Brain microvascular endothelial cell (primary cell): ENCODE data around the gene FLT1.

Source experiments
- DNase-seq: peaks from one replicate; pipeline ENCODE4 v3.0.0-alpha.2; 2020
- H3K27ac ChIP-seq: fragments of 250-450 bp; sonication (Bioruptor Pico); 2 replicates; pipeline ENCODE4 v1.5.1; 2020; ENCODE audit warnings: mild to moderate bottlenecking, moderate library complexity
- H3K27me3 ChIP-seq: fragments of 250-450 bp; sonication (Bioruptor Pico); replicated peaks from 2 replicates; pipeline ENCODE4 v1.5.1; 2020; ENCODE audit warnings: mild to moderate bottlenecking
- H3K36me3 ChIP-seq: fragments of 250-450 bp; sonication (Bioruptor Pico); replicated peaks from 2 replicates; pipeline ENCODE4 v1.5.1; 2020; ENCODE audit warnings: mild to moderate bottlenecking
- H3K4me3 ChIP-seq: 2 replicates; pipeline ENCODE4 v1.5.1; 2011; ENCODE audit warnings: low read depth, mild to moderate bottlenecking, control low read depth, low read length, moderate library complexity
- in situ Hi-C: cut with HindIII; loops from 2 replicates; pipeline ENCODE4 v1.10.0; 2017; ENCODE audit warnings: low sequenced_read_pairs, low pct_ligation_motif_present
- TF ChIP-seq, protein P1 (sequence below): IDR thresholded peaks from 2 replicates; pipeline ENCODE4 v1.5.1; 2011; ENCODE audit warnings: low read depth, mild to moderate bottlenecking, moderate library complexity, low read length, control low read depth, inconsistent platforms; ENCODE audit errors: missing control alignments

The FLT1 gene

DNA sequence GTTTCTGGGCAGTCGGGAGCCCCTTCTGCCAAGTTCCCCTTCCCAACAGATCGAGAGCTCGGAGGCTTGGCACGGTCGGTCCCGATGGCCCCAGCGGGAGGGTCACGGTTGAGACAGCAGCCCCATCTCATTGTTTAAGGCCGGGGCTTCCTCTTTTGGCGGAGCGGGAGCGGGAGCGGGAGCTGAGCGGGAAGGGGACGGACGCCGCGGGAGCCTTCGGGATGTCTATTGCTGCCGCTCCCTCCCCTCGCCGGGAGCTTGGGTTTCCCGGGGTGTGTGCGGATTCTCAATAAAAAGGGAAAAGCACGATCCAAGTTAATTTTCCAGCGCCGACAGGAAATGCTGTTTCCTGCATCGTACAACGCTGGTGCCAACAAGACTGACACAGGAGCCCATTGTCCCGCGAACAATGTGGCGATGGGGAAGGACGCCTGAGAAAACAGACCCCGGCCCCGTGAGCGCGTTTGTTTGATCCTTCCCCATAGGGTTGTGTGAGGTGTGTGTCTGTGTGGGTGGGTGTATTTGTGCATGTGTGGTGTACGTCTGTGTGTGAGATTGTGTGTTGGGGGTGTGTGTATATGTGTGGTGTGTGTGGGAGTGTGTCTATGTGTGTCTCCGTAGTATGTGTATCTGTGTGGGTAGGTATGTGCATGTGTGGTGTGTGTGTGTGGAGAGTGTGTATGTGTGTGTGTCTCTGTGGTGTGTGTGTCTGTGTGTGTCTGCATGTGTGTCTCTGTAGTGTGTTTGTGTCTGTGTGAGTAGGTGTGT is 36.3 kb upstream of the FLT1 start:
- in situ Hi-C loops, result no loop called here

DNA sequence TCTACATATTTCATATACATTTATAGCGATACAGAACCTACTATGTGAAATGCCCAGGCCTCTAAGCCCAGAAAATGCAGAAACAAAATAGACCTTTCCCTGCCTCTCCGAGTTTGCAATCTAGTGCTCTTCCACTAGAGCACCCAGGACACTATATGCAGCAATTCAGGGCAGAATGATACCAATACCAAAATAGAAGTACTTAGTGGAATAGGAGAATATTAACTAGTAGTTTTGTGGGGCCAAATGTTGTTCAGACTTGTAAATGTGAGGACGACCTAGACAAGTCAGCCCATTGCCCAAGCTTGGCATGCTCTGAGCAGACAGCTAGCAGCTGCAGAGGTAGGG is 35.8 kb upstream of the FLT1 start:
- in situ Hi-C loops, result no loop called here
- Histone ChIP-seq H3K4me3 (peak overlapping the region; percentile 51), H3K27me3 (no peaks in the 10 kb centered on the region), H3K36me3 (no peaks in the 10 kb centered on the region), H3K27ac (no peak overlapping the region)
- TF ChIP-seq, protein P1, sequence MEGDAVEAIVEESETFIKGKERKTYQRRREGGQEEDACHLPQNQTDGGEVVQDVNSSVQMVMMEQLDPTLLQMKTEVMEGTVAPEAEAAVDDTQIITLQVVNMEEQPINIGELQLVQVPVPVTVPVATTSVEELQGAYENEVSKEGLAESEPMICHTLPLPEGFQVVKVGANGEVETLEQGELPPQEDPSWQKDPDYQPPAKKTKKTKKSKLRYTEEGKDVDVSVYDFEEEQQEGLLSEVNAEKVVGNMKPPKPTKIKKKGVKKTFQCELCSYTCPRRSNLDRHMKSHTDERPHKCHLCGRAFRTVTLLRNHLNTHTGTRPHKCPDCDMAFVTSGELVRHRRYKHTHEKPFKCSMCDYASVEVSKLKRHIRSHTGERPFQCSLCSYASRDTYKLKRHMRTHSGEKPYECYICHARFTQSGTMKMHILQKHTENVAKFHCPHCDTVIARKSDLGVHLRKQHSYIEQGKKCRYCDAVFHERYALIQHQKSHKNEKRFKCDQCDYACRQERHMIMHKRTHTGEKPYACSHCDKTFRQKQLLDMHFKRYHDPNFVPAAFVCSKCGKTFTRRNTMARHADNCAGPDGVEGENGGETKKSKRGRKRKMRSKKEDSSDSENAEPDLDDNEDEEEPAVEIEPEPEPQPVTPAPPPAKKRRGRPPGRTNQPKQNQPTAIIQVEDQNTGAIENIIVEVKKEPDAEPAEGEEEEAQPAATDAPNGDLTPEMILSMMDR, result peak; percentile 53
- no peak for DNase-seq

More for the DNA sequence above, 36.3 kb upstream of the FLT1 start:
- TF ChIP-seq, protein P1, result no peak
- no peak overlapping the region for H3K27ac ChIP-seq
- H3K36me3 ChIP-seq, result no peaks in the 10 kb centered on the region
- peak; percentile 13 for DNase-seq
- H3K4me3 ChIP-seq, result peak overlapping the region; percentile 51
- no peaks in the 10 kb centered on the region for H3K27me3 ChIP-seq

DNA sequence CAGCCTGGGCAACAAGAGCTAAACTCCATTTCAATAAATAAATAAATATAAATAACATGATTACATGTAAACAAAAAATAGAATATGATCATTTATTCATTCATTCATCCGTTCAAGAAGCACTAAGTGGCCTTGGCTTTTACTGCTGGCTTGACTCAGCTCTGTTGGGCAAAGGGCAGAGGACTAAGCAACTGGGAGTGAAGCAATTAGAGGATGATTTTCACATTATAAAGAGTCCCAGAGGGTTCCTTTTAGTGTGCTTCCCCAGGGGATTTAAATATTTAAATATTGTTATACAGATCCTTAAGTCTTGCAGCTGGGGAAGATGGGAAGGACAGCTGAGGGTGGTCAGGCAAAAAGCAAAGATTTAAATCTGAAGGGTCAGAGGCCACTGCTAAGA is 34.9 kb upstream of the FLT1 start:
- in situ Hi-C loops, result no loop called here
- Histone ChIP-seq H3K4me3 (no peak overlapping the region), H3K27me3 (no peaks in the 10 kb centered on the region), H3K27ac (no peak overlapping the region), H3K36me3 (no peaks in the 10 kb centered on the region)
- TF ChIP-seq, protein P1, result no peak
- no peak for DNase-seq

DNA sequence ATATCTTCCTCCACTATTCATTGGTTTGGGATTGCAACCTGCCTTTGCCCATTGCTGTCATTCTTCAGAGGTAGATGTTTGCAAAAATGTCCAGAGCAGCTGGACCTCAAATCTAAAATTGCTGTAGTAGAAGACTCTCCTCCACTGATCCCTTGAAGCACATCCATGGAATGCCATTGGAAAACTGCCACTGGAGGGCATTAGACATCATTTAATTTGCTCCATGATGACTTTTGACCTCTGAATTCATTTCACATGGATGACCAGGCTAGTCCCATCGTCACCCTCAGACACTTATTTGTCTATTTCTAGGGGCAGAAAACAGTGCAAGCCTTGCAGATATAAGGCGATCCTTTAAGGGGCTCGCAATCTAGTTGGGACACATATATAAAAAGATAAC is 33.9 kb upstream of the FLT1 start:
- Histone ChIP-seq H3K27ac (no peak overlapping the region), H3K27me3 (no peaks in the 10 kb centered on the region), H3K36me3 (no peaks in the 10 kb centered on the region), H3K4me3 (no peak overlapping the region)
- DNase-seq, result no peak
- in situ Hi-C loops, result no loop called here
- TF ChIP-seq, protein P1, result peak; percentile 24

DNA sequence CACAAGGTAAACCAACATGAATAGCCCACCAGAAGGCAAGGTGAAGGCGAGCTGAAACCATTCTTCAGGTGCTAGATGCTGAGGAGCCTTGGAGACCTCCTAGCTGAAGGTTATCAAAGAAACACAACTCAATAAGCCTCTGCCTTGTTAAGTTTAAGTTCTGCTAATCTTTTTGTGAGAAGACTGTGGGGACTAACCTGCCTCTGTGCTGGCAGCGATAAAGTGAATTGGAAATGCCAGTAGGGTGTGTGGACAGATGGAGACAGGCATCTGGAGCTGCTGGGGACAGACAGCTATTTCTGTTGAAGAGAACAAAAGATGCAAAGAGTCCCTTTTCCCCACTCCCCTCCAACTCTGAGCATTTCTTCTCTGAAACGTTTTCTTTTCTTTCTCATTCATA is 33.5 kb upstream of the FLT1 start:
- DNase-seq, result no peak
- Histone ChIP-seq H3K4me3 (no peak overlapping the region), H3K36me3 (no peaks in the 10 kb centered on the region), H3K27me3 (no peaks in the 10 kb centered on the region), H3K27ac (no peak overlapping the region)
- TF ChIP-seq, protein P1, result no peak
- in situ Hi-C loops, result no loop called here

DNA sequence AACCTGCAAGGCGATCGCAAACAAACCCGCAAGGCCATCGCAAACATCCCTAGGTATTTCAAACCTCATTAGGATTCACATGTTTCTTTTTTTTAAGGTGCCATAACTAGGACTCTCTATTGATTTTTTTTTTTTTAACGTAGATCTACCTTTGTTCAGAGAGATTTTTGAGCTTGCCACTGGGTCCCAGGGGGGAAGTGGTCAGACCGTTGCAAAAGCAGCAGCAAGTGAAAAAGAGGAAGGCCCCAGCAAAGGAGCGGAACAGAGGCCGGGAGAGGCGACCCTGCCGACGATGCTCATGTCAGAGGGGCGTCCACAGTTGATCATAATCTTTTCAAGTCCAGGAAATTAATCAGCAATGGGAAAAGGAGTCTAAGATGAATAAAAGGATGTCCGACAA is 32.7 kb upstream of the FLT1 start:
- Histone ChIP-seq H3K27me3 (no peaks in the 10 kb centered on the region), H3K27ac (no peak overlapping the region), H3K36me3 (no peaks in the 10 kb centered on the region), H3K4me3 (no peak overlapping the region)
- TF ChIP-seq, protein P1, result no peak
- no peak for DNase-seq
- in situ Hi-C loops, result no loop called here
